Neuron (in vitro differentiated cells): ENCODE data around the gene ARHGEF5.
"Not testable (repeated sequence)": the region's sequence is repeated elsewhere in the genome, so short reads cannot be mapped to it uniquely, and the experiment has no call there.

Source experiments
- H2AFZ ChIP-seq: one replicate; pipeline ENCODE4 v1.6.1; 2013; ENCODE audit warnings: low read depth, mild to moderate bottlenecking, inconsistent platforms, low read length, moderate library complexity
- H3K27me3 ChIP-seq: one replicate; pipeline ENCODE4 v1.6.1; 2013; ENCODE audit warnings: low read length; ENCODE audit not compliant: insufficient read depth
- H3K36me3 ChIP-seq: one replicate; pipeline ENCODE4 v1.6.1; 2013; ENCODE audit warnings: low read length; ENCODE audit not compliant: insufficient read depth
- H3K4me1 ChIP-seq: one replicate; pipeline ENCODE4 v1.6.1; 2013; ENCODE audit warnings: low read length; ENCODE audit not compliant: insufficient read depth
- H3K4me3 ChIP-seq: 2 replicates; pipeline ENCODE4 v1.5.1; 2013; ENCODE audit warnings: mild to moderate bottlenecking, low read length, moderate library complexity
- H3K9me3 ChIP-seq: one replicate; pipeline ENCODE4 v1.6.1; 2013; ENCODE audit warnings: low read length

ARHGEF5 gene

GRCh38 chr7:144415858-144416257 is 60.7 kb downstream of the ARHGEF5 start:
- H3K27me3 ChIP-seq = no peaks in the 10 kb centered on the region

GRCh38 chr7:144416341-144416740 is 61.1 kb downstream of the ARHGEF5 start:
- Histone ChIP-seq H3K27me3 (no peaks in the 10 kb centered on the region), H3K4me1 (no peaks in the 10 kb centered on the region), H3K36me3 (no peaks in the 10 kb centered on the region), H2AFZ (no peak overlapping the region), H3K9me3 (no peaks in the 10 kb centered on the region), H3K4me3 (no peak overlapping the region)

More at GRCh38 chr7:144415858-144416257, 60.7 kb downstream of the ARHGEF5 start:
- no peak overlapping the region for H3K4me3 ChIP-seq
- no peaks in the 10 kb centered on the region for H3K9me3 ChIP-seq
- no peaks in the 10 kb centered on the region for H3K36me3 ChIP-seq
- H2AFZ ChIP-seq = no peak overlapping the region
- H3K4me1 ChIP-seq = no peaks in the 10 kb centered on the region

- not testable (repeated sequence) for H3K4me3 ChIP-seq, H2AFZ ChIP-seq, H3K9me3 ChIP-seq, H3K4me1 ChIP-seq, H3K27me3 ChIP-seq, H3K36me3 ChIP-seq
Measured at GRCh38 chr7:144418931-144419330, 63.7 kb downstream of the ARHGEF5 start.

- H3K27me3 ChIP-seq, H3K36me3 ChIP-seq, H3K4me1 ChIP-seq, H2AFZ ChIP-seq, H3K9me3 ChIP-seq, H3K4me3 ChIP-seq: not testable (repeated sequence)
Measured at GRCh38 chr7:144427539-144427938, 72.3 kb downstream of the ARHGEF5 start.

- H2AFZ ChIP-seq = no peak overlapping the region
- H3K36me3 ChIP-seq = no peaks in the 10 kb centered on the region
- H3K27me3 ChIP-seq = no peaks in the 10 kb centered on the region
- no peaks in the 10 kb centered on the region for H3K4me1 ChIP-seq
- no peaks in the 10 kb centered on the region for H3K9me3 ChIP-seq
- H3K4me3 ChIP-seq = no peak overlapping the region
Measured at GRCh38 chr7:144428431-144428830, 73.2 kb downstream of the ARHGEF5 start.
